GM18858 (cell line): Measurements from ENCODE around the gene RAB4A.

Source experiments
- ATAC-seq: cut with Tn5 transposase; IDR thresholded peaks from one replicate; pipeline ENCODE4 v1.9.1; 2021; ENCODE audit not compliant: unreplicated experiment

RAB4A gene

DNA sequence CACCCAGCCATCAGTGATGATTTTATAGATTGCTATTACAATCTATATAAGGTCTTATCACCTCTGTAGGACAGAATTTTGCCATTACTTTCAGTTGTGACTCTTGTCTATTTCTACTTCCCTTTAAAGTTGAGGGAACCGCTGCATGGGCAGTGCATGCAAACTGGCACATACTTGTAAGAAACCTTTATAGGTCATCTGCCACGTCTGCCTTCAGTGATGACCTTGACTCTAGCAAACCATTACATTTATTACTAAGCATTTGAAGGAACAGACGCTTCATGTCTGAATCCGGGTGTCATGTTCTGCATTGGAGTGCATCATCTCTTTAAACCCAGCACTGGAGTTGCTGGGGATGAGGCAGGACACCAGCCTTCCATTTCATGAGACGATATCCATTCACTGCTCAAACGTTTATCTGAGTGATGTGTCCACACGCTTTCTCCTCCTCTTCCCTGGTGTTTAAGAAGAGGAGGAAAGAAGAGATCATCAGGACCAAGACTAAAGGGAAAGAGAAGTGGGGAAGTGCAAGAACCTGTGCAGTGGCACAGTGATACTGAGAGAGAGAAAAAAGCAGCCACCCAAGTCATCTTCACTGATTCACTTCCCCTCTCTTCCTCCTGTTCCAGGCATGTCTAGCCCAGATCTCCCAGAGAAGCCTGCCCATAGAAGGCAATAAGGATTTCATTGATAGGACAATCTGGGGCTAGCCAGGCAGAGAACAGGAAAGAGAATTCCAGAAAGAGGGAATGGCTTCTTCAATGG lies 57.9 kb downstream of the RAB4A start:
- ATAC-seq: no peak

DNA sequence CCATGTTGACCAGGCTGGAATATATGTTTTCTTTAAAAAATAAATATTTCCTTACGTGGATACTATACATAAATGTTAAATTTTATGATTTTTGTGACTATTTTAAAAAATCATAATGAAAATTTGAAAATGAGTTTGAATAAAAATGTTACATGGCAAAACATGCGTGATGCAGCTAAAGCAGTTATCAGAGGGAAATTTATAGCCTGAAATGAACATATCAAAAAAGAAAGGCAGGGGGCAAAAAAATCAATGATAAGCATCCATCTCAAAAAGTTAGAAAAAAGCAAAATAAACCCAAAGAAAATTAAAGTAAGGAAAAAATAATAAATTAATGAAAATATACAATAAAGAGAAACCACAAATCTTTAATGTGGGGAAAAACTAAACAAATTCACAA lies 63.4 kb downstream of the RAB4A start:
- ATAC-seq: no peak

DNA sequence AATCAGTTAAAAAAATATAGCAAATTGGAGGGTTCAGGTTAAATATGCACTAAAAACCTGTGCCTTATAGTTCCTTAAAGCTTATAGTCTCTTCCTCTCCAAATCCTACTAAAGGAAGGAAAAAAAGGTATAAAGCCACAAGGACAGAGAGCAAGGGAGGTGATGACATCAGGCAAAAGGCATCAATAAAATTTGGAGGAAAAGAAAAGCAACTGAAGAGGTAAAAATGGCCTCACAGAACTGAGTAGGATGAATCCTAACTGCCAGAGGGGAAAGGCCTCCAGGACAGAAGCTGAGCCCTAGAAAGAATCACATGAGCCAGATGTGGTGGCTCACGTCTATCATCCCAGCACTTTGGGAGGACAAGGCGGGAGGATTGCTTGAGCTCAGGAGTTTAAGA lies 63.8 kb downstream of the RAB4A start:
- no peak for ATAC-seq

DNA sequence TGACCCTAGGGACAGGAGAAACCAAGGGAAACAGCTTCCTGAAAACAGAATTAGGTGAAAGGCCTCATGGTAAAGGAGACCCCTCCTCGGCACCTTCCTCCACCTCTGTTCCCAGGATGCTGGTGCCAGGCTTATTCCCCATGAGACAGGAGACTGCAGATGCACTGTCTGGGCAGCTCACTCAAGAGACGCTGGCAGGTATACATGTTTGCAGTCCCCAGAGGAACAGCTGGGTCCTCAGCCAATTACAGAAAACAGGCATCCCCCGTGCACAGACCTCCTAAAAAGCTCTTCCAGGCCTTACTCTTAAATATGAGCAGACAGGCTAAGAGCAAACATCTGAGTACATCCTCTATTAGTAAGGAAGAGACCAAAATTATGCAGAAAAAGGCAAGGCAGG lies 65.4 kb downstream of the RAB4A start:
- ATAC-seq: no peak

DNA sequence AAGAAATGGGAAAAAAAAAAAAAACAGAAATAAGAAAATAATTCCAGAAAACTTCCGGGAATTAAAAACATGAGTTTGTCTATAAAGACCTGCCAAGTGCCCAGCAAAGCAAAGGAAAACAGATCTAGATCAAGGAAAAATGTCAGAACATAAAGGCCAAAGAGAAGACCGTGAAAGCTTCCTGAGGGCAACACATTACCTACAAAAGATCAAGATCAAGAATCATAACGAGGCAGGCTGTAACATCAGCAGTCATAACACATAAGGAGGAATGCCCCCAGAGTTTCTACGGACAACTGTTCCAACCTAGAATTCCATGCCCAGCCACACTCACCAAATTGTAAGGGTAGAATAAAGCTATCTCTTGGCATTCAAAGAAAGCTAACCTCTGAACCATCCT lies 68.2 kb downstream of the RAB4A start:
- no peak for ATAC-seq

DNA sequence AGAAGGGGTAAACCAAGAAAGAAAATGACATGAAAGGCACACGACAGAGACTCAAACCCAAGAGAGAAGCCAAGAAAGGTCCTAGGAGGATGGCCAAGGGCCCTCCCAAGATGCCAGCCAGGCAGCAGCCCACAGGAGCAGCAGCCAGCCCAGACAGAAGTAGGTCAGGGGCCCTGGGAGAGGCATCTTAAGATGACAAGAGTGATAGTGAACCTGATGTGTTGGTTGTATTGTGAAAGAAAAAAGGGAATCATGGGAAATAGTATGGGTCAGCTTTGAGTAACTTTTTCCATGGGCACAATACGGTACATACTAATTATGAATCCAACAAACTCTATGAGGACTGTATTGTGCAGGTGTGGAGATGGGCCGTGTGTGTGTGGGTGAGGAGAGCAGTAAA lies 68.6 kb downstream of the RAB4A start:
- ATAC-seq: no peak

DNA sequence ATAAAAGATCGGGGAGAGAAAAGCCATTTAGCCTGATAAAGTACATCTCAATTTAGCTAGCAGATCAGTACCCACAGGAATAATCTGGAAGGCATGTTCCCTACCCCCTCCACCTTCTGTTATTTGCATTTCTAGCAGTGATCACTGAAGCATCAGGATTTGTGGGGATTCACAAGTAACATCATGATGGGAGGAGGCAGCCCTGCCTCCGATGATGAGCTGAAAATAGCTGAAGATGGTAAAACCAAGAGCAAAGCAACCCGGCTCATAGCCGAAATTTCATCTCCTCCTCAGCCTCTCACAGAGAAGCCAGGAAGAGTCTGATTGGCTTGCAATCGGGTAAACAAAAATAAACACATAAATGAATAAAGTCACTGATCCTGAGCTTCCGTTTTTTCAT lies 69.6 kb downstream of the RAB4A start:
- ATAC-seq: no peak

DNA sequence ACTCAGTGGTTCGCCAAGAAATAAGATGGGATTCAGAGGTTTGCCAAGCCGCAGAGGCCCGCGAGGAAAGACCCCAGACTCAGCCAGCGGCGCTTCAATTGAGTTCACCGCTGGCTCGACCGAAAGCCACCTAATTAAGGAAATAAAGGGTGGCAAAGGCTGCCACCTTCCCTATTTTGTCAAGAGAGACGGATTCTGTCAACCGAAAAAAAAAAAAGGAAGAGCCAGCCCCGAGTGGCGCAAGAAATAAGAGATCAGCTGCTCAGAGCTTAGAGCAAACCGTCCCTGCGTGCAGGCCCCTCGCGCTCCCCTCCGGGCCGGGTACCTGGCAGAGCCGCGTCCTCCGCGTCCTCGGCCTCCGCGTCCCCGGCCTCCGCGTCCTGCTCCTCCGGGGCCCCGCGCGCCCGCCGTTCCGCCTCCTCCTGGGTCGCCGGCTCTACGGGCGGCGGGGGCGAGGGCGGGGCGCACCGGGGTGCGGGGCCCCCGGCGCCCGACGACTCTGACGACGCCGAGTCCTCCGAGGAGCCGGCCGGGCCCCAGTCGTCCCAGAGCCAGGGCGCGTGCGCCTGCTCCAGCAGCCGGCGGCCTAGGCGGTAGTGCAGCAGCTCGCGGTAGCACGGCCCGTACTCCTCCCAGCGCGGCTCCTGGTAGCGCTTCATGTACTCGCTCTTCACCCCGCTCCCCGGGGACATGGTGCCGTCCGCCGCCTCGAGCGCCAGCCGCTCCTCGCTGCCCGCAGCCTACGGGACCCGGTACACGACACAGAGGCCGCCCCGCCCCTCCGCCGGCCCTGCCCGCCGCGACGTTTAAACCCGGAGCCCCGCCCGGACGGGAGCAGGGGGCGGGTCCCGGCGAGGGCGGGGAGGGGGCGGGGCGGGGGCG lies 71.1 kb downstream of the RAB4A start:
- ATAC-seq: peak; percentile 36

DNA sequence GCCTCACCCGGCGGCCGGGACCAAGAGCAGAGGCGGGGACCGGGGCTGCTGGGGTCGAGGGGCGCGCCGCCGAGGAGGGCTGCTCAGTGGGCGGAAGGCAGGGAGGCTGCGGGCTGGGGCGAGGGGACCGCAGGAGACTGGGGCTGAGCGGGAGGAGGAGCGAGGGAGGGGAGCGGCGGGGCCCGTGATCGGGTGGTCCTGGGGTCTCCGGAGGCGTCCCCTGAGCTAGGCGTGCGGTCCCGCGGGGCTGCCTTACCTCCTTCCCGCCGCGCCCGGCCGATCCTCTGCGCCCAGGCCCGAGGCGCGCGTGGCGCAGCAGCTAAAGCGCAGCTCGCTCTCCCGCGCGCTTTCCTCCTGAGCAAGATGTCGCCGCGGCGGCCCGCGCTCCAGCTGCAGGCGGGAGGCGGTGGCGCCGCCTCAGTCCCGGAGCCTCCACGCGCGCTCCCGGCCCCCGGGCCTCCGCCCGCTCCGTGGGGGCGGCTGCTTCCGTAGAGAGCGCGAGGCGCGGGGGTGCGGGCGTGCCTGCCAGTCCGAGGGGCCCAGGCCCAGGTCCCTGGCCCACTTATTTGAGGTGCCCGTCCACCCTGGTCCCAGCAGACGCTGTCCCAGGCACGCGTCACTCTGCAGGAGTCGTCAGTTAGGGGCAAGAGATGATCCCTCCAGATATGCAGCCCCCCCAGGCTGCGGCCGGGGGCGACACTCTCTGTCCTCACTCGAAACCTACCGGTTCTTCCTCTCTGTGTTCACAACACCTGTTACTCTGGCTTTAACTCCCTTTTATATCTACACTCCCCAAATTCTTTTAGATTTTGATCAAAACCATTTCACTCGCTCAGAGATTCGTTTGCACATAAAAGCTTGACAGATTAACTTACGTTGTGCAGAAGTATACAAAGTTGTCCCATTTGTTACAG lies 72.0 kb downstream of the RAB4A start, which contains the start of gene CCSAP:
CCSAP (minus strand) TSS at position 392 of the 914 bp plus-strand sequence. CDS start 582 bp downstream, outside the sequence.
- peak; percentile 26 for ATAC-seq

DNA sequence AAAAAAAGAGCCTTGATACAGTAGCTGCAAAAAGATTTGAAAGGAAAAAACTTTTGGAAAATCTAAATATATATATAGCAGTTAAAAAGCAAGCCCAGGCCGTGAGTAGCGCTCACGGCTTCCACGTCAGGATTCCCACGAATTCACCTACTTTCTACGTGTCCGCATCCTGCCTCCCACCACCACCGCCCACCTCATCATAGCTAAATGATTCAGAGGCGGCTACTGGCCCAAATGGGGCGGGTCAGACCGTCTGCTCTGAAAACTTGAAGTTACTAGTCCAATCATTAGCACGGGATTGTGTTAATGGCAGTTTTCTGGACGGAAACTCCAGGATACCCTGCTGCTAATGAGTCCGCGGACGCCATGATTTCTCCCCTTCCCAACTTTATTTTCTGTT lies 73.2 kb downstream of the RAB4A start:
- ATAC-seq: no peak

DNA sequence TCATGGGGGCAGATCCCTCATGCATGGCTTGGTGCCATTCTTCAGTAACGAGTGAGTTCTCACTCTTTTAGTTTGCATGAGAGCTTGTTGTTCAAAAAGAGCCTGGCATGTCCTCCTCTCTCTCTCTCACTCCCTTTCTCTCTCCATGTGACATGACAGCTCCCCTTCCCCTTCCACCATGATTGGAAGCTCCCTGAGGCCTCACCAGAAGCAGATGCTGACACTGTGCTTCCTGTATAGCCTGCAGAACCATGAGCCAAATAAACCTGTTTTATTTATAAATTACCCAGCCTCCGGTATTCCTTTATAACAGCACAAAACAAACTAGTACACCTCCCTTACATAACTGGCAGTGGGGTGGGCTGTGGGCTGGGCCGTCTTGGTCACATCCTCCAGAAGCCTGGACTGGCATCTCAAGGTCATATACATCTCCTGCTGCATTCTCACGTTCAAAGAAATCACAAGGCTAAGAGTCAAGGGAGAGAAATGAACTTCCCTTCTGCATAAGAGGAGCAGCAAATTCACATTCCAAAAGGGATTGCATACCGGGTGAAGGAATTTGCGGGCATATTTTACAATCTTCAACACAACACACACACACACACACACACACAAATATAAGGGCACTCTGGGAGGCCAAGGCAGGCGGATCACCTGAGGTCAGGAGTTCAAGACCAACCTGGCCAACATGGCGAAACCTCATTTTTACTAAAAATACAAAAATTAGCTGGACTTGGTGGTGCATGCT lies 74.2 kb downstream of the RAB4A start:
- ATAC-seq: no peak

DNA sequence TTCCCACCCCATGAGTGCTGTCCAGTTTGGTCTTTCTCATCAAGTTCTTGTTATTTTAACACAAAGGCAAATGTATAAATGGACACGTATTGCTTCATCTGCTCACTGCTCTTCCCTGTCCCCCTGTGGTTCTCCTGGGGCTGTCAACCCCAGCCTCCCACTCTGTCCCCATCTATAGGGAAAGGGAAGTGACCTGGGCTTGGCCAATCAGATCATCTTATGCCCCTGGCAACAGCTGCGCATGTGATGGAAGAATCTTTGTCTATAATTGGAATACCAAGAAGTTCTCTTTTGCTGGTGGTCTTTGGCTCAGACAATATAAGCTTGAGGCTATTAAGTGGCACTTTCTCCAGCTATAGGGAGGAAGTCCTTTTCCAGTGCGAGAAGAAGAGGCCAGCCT lies 76.6 kb downstream of the RAB4A start:
- ATAC-seq: no peak

DNA sequence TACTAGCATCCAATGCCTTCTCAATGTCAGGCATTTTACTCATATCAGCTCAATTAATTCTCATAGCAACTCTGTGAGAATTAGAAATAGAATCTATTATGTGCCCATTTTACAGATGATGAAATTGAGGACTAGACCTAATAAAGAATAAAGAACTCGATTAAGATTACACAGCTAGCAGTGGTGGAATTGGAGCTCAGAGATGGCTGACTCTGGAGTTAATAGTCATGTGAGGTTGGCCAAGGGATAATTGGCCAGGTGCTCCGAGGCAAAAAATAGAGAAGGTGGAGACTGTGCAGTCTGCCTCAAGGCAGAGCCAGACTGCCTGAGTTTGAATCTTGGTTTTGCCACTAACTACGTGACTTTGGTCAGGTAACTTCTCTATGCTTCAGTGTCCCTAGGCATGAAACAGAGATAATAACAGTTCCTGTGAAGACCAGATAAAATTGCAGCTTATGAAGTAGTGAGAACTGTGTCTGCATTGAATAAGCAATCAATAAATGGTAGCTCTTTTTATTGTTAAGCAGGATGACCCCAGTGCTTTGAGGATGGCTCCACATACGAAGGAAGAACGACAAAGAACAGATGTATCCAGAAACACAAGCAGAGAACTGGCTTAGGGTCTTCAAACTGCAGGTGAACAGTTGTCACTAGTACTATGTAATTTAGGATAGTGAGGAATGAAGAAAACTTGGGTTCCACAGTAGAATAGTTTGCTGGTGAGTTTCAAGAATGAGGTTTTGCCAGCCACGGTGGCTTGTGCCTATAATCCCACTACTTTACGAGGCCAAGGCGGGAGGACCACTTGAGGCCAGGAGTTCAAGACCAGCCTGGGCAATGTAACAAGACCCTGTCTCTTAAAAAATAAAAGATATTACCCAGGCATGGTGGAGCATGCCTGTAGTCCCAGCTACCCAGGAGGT lies 78.8 kb downstream of the RAB4A start:
- ATAC-seq: no peak

DNA sequence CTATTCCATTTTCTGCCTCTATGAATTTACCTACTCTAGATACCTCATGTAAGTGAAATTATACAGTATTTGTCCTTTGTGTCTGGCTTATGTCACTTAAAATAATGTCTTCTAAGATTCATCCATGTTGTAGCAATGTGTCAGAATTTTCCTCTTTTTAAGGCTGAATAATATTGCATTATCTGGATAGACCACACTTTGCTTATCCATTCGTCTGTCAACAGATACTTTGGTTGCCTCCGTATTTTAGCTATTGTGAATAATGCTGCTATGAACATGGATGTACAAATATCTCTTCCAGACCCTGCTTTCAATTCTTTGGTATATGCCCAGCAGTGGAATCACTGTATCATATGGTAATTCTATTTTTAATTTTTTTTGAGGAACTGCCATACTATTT lies 82.1 kb downstream of the RAB4A start:
- no peak for ATAC-seq

DNA sequence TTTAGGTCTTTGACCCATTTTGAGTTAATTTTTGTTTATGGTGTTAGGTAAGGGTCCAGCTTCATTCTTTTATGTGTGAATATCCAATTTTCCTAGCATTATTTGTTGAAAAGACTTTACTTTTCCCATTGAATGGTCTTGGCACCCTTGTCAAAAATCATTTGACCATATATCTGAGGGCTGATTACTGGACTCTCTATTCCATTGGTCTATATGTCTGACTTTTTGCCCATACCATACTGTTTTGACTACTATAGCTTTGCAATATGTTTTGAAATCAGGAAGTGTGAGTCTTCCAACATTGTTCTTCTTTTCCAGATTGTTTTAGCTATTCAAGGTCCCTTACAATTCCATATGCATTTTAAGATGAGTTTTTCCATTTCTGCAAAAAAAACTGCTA lies 83.3 kb downstream of the RAB4A start:
- ATAC-seq: no peak
